SK-N-MC (cell line): Measurements from ENCODE around the gene SARM1.
"Not testable (repeated sequence)": the region's sequence is repeated elsewhere in the genome, so short reads cannot be mapped to it uniquely, and the experiment has no call there.

Experiments
- DNase-seq: peaks from one replicate; pipeline ENCODE4 v3.0.0-alpha.2; 2011; ENCODE audit warnings: low read depth, low spot score
- H3K27ac ChIP-seq: fragments of 200-600 bp; sonication (generic); 2 replicates; pipeline ENCODE4 v1.5.1; 2016; ENCODE audit warnings: mixed run types
- H3K36me3 ChIP-seq: fragments of 200-600 bp; sonication (generic); 2 replicates; pipeline ENCODE4 v1.6.1; 2017; ENCODE audit warnings: antibody characterized with exemption, low read length, mixed read lengths; ENCODE audit not compliant: insufficient read depth
- H3K4me3 ChIP-seq: fragments of 200-600 bp; sonication (generic); 2 replicates; pipeline ENCODE4 v1.5.1; 2016
- H3K9ac ChIP-seq: fragments of 200-600 bp; sonication (generic); 2 replicates; pipeline ENCODE4 v1.8.0; 2017; ENCODE audit warnings: mixed run types, mixed read lengths; ENCODE audit not compliant: insufficient read length
- H3K9me3 ChIP-seq: fragments of 200-600 bp; sonication (generic); 2 replicates; pipeline ENCODE4 v1.6.1; 2017; ENCODE audit warnings: low read depth, mild to moderate bottlenecking, antibody characterized with exemption, low read length, moderate library complexity, mixed read lengths
- EZH2 ChIP-seq: fragments of 200-600 bp; sonication (generic); IDR thresholded peaks from one replicate; pipeline ENCODE4 v1.6.1; 2017; ENCODE audit warnings: antibody characterized with exemption
- FOXP2 ChIP-seq: optimal IDR thresholded peaks from 2 replicates; pipeline ENCODE3; 2011; ENCODE audit warnings: mild to moderate bottlenecking, moderate library complexity; ENCODE audit not compliant: insufficient read depth; ENCODE audit errors: extremely low read length, control extremely low read depth
- POLR2AphosphoS5 ChIP-seq: IDR thresholded peaks from 2 replicates; pipeline ENCODE4 v1.6.1; 2012; ENCODE audit warnings: mild to moderate bottlenecking, low read depth, low read length, borderline replicate concordance

The SARM1 gene

DNA sequence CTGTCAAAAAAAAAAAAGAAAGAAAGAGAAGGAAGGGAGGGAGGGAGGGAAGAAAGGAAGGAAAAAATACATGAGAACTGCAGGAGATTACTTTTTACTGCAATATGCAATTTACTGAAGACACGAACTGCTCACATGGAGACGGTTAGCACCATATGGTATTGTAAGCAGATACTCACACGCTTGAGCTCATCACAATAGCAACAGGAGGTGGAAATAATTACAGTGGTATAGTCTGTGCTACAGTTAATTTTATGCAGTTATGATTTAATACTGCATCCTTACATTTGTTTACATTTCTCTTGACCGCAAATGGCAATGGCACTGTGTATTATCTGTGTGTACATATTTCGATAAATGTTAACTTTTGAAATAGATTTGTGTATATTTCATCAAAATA lies 55.9 kb downstream of the SARM1 start:
- no peaks in the 10 kb centered on the region for H3K9me3 ChIP-seq
- H3K4me3 ChIP-seq: no peak overlapping the region
- H3K27ac ChIP-seq: no peak overlapping the region
- no peak for DNase-seq
- H3K36me3 ChIP-seq: no peaks in the 10 kb centered on the region
- H3K9ac ChIP-seq: no peak overlapping the region
- TF ChIP-seq FOXP2: no peak
- no peak for TF ChIP-seq EZH2
- no peak for TF ChIP-seq POLR2AphosphoS5

DNA sequence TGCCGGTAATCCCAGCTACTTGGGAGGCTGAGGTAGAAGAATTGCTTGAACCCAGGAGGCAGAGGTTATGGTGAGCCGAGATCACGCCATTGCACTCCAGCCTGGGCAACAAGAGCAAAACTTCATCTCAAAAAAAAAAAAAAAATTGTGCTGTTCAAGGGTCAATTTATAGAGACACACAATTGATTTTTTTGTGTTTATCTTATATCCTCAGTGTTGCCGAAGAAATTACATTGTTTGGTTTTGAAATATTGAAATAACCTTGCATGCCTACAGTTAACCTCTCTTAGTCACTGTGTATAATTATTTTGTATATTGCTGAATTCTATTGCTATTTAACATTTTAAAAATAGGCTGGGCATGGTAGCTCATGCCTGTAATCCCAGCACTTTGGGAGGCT lies 56.5 kb downstream of the SARM1 start:
- H3K27ac ChIP-seq, H3K36me3 ChIP-seq, DNase-seq, H3K4me3 ChIP-seq, H3K9me3 ChIP-seq, H3K9ac ChIP-seq: not testable (repeated sequence)

DNA sequence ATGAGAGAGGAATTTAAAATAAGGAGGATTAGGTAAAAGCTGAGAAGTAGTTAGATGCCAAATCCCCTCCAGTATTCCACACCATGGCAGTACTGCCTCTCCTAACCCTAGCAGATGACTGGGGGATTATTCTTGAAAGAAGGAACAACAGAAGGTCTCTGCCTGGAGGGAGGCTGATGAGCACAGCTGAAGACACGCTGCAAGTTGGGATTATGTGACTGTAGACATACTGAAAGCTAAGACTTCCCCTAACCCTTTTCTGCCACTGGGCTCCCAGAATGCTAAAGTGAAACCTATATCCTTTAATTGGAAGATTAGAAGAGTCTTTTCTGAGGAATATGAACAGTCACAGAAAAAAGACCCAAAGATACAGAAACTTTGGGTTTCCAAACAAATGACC lies 62.2 kb downstream of the SARM1 start:
- no peak for TF ChIP-seq FOXP2
- no peak for TF ChIP-seq POLR2AphosphoS5
- no peak for TF ChIP-seq EZH2
- H3K27ac ChIP-seq: no peak overlapping the region

DNA sequence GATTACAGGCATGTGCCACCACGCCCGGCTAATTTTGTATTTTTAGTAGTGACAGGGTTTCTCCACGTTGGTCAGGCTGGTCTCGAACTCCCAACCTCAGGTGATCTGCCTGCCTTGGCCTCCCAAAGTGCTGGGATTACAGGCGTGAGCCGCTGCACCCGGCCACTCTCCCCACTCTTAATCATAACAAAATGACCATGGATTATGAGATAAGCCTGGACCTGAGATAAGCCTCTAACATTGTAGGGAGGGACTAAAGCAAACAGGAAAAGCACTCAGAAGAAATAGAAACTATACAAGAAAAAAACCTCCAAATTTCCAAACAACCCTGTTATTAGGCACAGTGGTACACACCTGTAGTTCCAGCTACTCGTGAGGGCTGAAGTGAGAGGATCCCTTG lies 62.8 kb downstream of the SARM1 start:
- not testable (repeated sequence) for H3K9ac ChIP-seq, H3K9me3 ChIP-seq, H3K27ac ChIP-seq, DNase-seq, H3K4me3 ChIP-seq, H3K36me3 ChIP-seq

More for the DNA sequence above, 62.2 kb downstream of the SARM1 start:
- DNase-seq: no peak
- H3K9me3 ChIP-seq: no peaks in the 10 kb centered on the region
- no peaks in the 10 kb centered on the region for H3K36me3 ChIP-seq
- H3K4me3 ChIP-seq: no peak overlapping the region
- no peak overlapping the region for H3K9ac ChIP-seq

DNA sequence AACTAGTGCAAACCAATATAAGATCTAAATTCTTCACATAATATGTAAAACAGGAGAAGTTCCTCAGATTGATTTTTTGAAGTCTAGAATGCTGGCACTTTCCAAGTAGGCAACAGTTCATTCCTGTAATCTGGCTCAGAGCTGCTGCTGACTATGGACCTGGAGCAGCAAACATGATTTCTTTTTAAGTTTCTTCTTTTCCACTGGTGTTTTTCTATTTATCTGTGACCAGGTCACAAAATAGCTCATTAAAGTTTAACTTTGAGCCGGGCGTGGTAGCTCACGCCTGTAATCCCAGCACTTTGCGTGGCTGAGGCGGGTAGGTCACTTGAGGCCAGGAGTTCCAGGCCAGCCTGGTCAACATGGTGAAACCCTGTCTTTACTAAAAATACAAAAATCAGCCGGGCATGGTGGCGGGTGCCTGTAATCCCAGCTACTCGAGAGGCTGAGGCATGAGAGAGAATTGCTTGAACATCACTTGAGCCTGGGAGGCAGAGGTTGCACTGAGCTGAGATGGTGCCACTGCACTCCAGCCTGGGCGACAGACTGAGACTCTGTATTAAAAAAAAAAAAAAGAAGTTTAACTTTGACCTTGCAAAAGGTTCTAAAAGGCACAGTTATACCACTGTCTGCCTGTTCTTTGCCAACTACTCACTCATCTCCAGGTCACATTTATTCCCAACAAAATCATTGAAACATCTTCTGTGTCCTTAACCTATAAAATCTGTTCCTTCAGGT lies 72.6 kb downstream of the SARM1 start:
- no peak for DNase-seq
- no peak for TF ChIP-seq EZH2
- no peak for TF ChIP-seq FOXP2
- no peak for TF ChIP-seq POLR2AphosphoS5
- H3K9ac ChIP-seq: no peak overlapping the region
- no peak overlapping the region for H3K27ac ChIP-seq
- H3K36me3 ChIP-seq: no peaks in the 10 kb centered on the region
- no peaks in the 10 kb centered on the region for H3K9me3 ChIP-seq
- no peak overlapping the region for H3K4me3 ChIP-seq

DNA sequence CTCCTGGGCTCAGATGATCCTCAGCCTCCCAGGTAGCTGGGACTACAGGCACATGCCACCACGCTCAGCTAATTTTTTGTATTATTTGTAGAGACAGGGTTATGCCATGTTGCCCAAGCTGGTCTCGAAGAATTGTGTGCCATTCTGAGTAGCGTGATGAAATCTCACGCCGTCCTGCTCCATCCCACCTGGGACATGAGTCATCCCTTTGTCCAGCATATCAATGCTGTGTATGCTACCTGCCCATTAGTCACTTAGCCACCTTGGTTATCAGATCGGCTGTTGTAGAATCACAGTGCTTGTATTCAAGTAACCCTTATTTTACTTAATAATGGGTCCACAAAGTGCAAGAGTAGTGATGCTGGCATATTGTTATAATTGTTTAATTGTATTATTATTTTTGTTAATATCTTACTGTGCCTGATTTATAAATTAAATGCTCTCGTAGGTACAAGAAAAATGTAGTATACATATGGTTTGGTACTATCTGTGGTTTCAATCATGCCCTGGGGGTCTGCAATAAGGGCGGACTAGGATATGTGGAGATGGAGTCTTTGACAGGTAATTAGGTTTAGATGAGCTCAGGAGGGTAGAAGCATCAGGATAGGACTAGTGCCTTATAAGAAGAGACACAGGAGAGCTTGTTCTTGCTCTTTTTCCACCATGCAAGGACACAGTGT lies 75.4 kb downstream of the SARM1 start:
- Histone ChIP-seq H3K4me3 (no peak overlapping the region), H3K27ac (no peak overlapping the region), H3K36me3 (no peaks in the 10 kb centered on the region), H3K9ac (no peak overlapping the region), H3K9me3 (no peaks in the 10 kb centered on the region)
- DNase-seq: no peak
- no peak for TF ChIP-seq FOXP2

DNA sequence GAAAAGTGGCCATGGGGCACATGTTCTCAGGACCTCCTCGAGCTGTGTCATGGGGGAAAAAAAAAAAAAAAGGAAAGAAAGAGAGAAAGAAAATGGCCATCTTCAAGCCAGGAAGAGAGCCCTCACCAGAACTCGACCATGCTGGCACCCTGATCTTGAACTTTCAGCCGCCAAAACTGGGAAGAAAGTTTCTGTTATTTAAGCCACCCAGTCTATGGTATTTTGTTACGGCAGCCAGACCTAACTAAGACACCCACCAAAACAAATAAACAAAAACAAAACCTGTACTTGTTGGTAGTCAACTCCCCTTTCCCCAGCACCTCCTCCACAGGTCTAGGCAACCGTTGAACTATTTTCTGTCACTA lies 75.9 kb downstream of the SARM1 start:
- Histone ChIP-seq H3K27ac (no peak overlapping the region), H3K36me3 (no peaks in the 10 kb centered on the region), H3K9ac (no peak overlapping the region), H3K4me3 (no peak overlapping the region), H3K9me3 (no peaks in the 10 kb centered on the region)
- no peak for TF ChIP-seq EZH2
- TF ChIP-seq POLR2AphosphoS5: no peak
- no peak for TF ChIP-seq FOXP2
- no peak for DNase-seq

DNA sequence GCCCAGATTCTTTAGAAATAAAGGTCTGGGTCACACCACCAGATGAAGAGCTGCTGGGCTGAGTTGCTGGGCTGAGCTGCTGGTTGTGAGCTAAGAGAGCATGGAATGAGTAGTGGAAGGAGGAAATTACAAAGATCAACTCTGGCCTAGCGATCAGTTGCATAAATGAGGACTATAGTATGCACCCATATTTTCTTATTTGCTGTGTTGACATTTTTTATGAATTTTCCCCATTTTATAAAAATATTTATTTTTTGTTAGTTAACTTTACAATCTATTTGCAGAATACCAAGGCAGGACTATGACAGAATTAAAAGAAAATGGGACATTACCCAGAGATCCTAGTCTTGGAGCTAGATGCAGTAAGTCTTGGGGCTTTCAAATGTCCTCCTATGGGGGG lies 78.4 kb downstream of the SARM1 start:
- Histone ChIP-seq H3K36me3 (no peaks in the 10 kb centered on the region), H3K9ac (no peak overlapping the region), H3K9me3 (no peaks in the 10 kb centered on the region), H3K4me3 (no peak overlapping the region), H3K27ac (no peak overlapping the region)
- TF ChIP-seq POLR2AphosphoS5 (no peak), FOXP2 (no peak), EZH2 (no peak)
- no peak for DNase-seq
